Tibial artery (tissue), 4 donors: ENCODE results near the gene TPH1.

Source experiments
- DNase-seq, 2 donors: peaks; one replicate each; pipeline ENCODE4 v3.0.0-alpha.2; 2019
- H3K27ac ChIP-seq, 2 donors: fragments of 200-600 bp; sonication (generic) in 1 of 2; 1 replicate in 1 of 2; 2 replicates in 1 of 2; pipeline ENCODE4 v1.5.1; 2018 to 2019; ENCODE audit warnings: mild to moderate bottlenecking in 1 of 2
- H3K27me3 ChIP-seq, 2 donors: fragments of 200-600 bp; sonication (generic) in 1 of 2; one replicate each; pipeline versions ENCODE4 v1.5.1 to v1.6.0; 2016 to 2019
- H3K36me3 ChIP-seq, 3 donors: fragments of 200-600 bp; sonication (generic) in 2 of 3; one replicate each; pipeline ENCODE4 v1.5.1; 2016 to 2019; ENCODE audit warnings: mild to moderate bottlenecking in 2 of 3
- H3K4me1 ChIP-seq, 4 donors: fragments of 200-600 bp; sonication (generic) in 2 of 4; 1 replicate in 3 of 4; 2 replicates in 1 of 4; pipeline ENCODE4 v1.5.1; 2016 to 2019
- H3K4me3 ChIP-seq, 2 donors: fragments of 200-600 bp; sonication (generic) in 1 of 2; 1 replicate in 1 of 2; 2 replicates in 1 of 2; pipeline ENCODE4 v1.5.1; 2018 to 2019; ENCODE audit warnings: mild to moderate bottlenecking in 2 of 2
- H3K9me3 ChIP-seq, 3 donors: fragments of 200-600 bp; sonication (generic) in 1 of 3; one replicate each; pipeline ENCODE4 v1.5.1; 2016 to 2019
- intact Hi-C: fragments of 100-400 bp; cut with DNase I; formaldehyde crosslinking; loops from one replicate; pipeline ENCODE4 v1.15.0; 2023; ENCODE audit warnings: low total_unique reads
- TF ChIP-seq, protein P1 (sequence below), 2 experiments: fragments of 200-600 bp in 1 of 2; fragments of 450-650 bp in 1 of 2; IDR thresholded peaks; one replicate each; pipeline ENCODE4 v1.5.1; 2017 to 2019; ENCODE audit warnings: antibody characterized with exemption in 2 of 2, mild to moderate bottlenecking in 1 of 2, moderate library complexity in 1 of 2

Gene TPH1

DNA sequence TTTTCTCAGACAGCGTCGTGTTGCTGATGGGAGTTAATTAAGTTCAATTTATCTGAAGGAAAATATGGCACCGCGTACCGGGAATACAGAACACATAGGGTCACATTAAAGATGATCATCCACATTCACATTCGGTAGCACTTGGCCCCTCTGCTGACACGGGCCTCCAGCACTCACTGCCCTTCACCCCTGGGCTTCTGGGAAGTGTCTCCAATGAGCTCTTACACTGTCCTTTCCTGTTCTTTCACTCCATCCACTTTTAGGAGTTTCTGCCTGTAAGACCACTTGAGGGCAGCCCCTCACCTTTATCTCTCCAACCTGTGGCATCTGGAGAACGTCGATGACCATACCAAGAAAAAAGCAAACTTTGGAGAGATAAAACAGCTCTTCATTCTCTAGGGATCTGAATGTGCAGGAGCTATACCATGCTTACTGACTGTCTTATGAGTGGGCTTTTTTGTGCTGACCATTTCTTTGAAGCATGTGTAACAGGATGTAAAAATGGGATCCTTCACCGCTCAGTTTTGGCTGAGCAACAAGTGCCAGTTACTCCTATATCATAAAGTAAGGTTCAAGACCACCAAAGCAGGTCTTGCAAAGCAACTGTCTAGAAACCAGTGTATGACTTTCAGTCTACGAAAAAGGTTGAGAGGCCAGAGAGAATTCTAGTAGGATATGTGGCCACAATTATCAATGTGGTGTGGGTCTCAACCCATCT, 32.1 kb downstream of the TPH1 start:
- intact Hi-C loops: loop anchor here (5.0 kb wide), 1 partner anchor 93 kb away; the partner anchor contains the start of gene SAAL1
- no peak for DNase-seq
- Histone ChIP-seq H3K4me1 (peaks cover 0 to 15% (median 8%) of the 10 kb centered on the region in 4 donors), H3K27ac (peak overlapping the region; percentile 90 to 97), H3K9me3 (no peaks in the 10 kb centered on the region), H3K36me3 (no peaks in the 10 kb centered on the region), H3K4me3 (peak overlapping the region; percentile 78 to 84), H3K27me3 (no peaks in the 10 kb centered on the region)
- TF ChIP-seq, protein P1, sequence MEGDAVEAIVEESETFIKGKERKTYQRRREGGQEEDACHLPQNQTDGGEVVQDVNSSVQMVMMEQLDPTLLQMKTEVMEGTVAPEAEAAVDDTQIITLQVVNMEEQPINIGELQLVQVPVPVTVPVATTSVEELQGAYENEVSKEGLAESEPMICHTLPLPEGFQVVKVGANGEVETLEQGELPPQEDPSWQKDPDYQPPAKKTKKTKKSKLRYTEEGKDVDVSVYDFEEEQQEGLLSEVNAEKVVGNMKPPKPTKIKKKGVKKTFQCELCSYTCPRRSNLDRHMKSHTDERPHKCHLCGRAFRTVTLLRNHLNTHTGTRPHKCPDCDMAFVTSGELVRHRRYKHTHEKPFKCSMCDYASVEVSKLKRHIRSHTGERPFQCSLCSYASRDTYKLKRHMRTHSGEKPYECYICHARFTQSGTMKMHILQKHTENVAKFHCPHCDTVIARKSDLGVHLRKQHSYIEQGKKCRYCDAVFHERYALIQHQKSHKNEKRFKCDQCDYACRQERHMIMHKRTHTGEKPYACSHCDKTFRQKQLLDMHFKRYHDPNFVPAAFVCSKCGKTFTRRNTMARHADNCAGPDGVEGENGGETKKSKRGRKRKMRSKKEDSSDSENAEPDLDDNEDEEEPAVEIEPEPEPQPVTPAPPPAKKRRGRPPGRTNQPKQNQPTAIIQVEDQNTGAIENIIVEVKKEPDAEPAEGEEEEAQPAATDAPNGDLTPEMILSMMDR (IDR thresholded peaks at IDR 0.05): no peak

DNA sequence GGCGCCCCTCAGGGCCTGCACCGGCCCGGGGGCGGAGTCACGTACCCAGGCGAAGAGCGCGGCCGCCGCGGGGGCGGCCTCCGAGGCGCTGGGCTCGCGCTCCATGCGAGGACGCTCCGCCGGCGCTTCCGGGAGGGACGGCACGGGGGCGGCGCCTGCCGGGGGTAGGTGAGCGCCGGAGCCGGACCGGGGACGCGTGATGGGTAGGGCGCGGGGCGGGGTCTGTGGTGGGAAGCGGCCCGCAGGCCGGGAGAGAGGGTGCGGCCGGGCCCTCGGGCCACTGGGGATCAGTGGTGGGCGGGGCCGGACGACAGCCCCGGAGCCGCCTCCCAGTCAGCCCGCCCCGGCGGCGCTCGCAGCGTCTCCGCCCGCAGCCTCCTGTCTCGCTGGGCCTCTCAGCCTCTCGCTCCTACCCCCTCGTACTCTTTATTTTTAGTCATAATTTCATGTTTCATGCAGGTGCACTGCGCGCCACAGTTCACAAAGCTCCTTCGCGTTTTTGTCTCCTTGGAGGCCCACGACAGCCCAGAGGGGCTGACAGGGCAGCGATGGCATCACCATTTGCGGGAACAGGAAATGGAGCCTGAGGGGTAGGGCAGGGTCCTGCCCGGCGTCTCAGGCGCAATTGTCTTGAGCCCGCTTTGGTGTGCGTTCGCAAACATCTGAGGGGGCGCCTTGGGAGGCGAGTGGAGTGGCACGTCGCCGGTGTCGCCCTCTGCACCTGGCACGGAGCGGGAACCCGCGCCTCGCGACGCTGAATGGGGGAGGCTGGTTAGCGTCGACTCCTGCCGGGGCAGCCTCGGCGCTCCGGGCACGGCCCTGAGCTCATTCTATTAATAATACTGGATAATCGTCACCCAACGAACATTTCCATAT, 32.9 kb downstream of the TPH1 start, which contains the start of gene SERGEF:
Gene SERGEF, minus strand, starts transcription at position 142 of the 876 bp plus-strand sequence. Its CDS starts 37 bp downstream, at position 105.
- H3K9me3 ChIP-seq: no peaks in the 10 kb centered on the region
- peak within 1 kb of the TSS; percentile 90 to 97 for H3K27ac ChIP-seq
- peak; percentile 95 to 96 for DNase-seq
- H3K27me3 ChIP-seq: no peaks in the 10 kb centered on the region
- intact Hi-C loops: loop anchor here (5.0 kb wide), 1 partner anchor 94 kb away; the partner anchor contains the start of gene SAAL1
- H3K36me3 ChIP-seq: no peaks in the 10 kb centered on the region
- H3K4me1 ChIP-seq: peaks cover 0 to 15% (median 8%) of the 10 kb centered on the region in 4 donors
- TF ChIP-seq, protein P1 (IDR thresholded peaks at IDR 0.05): no peak
- peak within 1 kb of the TSS; percentile 78 to 84 for H3K4me3 ChIP-seq

DNA sequence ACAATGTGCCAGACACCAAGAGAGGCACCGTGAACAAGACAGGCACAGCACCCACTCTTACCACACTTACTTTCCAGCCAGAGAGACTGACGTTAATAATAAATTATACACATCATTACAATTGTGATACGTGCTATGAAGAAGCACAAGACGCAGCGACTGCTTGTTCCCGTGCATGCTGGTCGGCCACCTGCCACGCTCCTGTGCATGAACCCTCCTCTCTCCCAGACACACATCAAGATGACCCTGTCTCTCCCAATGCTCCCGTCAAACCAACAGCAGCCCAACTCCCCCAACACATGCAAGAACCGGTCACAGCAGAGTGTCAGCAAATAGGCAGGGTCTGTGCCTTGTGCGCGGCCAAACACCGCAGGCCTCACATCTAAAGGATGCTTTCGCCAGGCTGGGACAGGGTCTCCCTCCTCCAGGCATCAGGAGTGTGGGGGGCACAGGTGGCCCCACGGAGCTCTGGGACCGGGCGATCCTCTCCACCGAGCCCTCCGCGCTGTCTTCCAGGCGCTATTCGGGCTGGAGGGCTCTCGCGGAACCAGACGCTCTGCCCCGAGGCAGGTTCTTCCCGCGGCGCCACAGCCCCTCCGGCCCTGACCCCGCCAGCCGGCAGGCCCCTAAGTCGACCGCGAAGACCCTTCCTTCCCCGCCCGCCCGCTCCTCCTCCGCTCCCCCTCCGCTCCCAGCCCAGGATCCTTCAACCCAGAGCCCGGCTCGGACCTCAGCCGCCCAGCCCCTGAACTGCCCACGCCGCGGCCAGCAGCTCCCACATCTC, 33.8 kb downstream of the TPH1 start:
- intact Hi-C loops: loop anchor here (5.0 kb wide), 1 partner anchor 95 kb away; the partner anchor contains the start of gene SAAL1
- peaks cover 0 to 7% (median 0%) of the 10 kb centered on the region in 3 donors for H3K36me3 ChIP-seq

DNA sequence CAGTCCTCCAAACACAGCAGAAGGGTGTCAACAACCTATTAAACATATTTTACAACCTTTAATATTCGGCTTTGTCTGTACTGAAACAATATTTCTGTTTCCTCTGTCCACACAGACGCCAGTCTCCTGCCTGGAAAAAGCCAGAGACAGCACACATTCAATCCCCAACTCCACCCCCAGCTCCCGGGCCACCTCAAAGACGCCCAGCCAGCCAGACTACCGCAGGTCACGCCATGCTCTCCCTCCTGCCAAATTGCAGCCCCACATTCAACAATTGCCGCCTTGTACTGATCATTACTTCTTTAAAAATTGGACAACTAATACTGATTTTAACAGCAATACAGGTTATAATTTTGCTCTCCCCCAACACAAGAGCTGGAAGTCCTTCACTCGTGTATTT, 34.4 kb downstream of the TPH1 start:
- peaks cover 0 to 15% (median 8%) of the 10 kb centered on the region in 4 donors for H3K4me1 ChIP-seq

More for the DNA sequence above, 33.8 kb downstream of the TPH1 start:
- no peaks in the 10 kb centered on the region for H3K27me3 ChIP-seq
- H3K4me1 ChIP-seq: peaks cover 0 to 15% (median 8%) of the 10 kb centered on the region in 4 donors
- H3K27ac ChIP-seq: peak overlapping the region; percentile 90 to 97
- DNase-seq: peak; percentile 22 to 70
- H3K9me3 ChIP-seq: no peaks in the 10 kb centered on the region
- peak overlapping the region; percentile 78 to 84 for H3K4me3 ChIP-seq
- TF ChIP-seq, protein P1 (IDR thresholded peaks at IDR 0.05): no peak

More for the DNA sequence above, 34.4 kb downstream of the TPH1 start:
- peak overlapping the region; percentile 78 to 84 for H3K4me3 ChIP-seq
- no peaks in the 10 kb centered on the region for H3K27me3 ChIP-seq
- peak overlapping the region in 1 of 2 donors; percentile 97 for H3K27ac ChIP-seq
- no peak for DNase-seq
- H3K9me3 ChIP-seq: no peaks in the 10 kb centered on the region
- TF ChIP-seq, protein P1 (IDR thresholded peaks at IDR 0.05): no peak
- intact Hi-C loops: loop anchor here (5.0 kb wide), 1 partner anchor 96 kb away; the partner anchor contains the start of gene SAAL1
- H3K36me3 ChIP-seq: peaks cover 0 to 12% (median 2%) of the 10 kb centered on the region in 3 donors
